ENCODE results near the gene RPRD2. TPM values are rescaled to one million over a fixed set of nuclear protein-coding genes. Genes with fewer than 3 reads are reported as not detected.

RPRD2 gene
- total and polyA plus RNA-seq, 9 of the 15 experiments (the other 6 are each of a cell fraction or from before 2014, with no cell fraction given), result 1.5 to 21.6 (median 7.7) TPM

GRCh38 chr1:150477320-150477719 lies 113.4 kb downstream of the RPRD2 start:
- Histone ChIP-seq H3K4me1 (replicated peaks in 1 of 2; ENCODE audit: control insufficient read depth in 2 of 2, insufficient read depth in 2 of 2, low read length in 2 of 2) (peaks cover 4 to 24% of the 10 kb centered on the region in 2 experiments), H3K4me3 (no peak overlapping the region), H3K9me3 (replicated peaks; ENCODE audit: control insufficient read depth, insufficient read depth, low read depth, low read length) (no peaks in the 10 kb centered on the region), H3K9ac (ENCODE audit: insufficient read depth in 1 of 2, low read depth in 2 of 2, low read length in 2 of 2) (peak overlapping the region in 1 of 2 experiments; percentile 33; a peak in 1 of 4 replicates), H3K79me2 (ENCODE audit: control insufficient read depth, insufficient read depth, low read length) (no peaks in the 10 kb centered on the region), H4K20me1 (replicated peaks; ENCODE audit: control insufficient read depth, insufficient read depth, low read length) (no peaks in the 10 kb centered on the region), H3K27me3 (ENCODE audit: control insufficient read depth in 2 of 2, insufficient read depth in 2 of 2, low read length in 2 of 2) (no peaks in the 10 kb centered on the region), H2AFZ (ENCODE audit: low read depth, low read length) (no peak overlapping the region), H3K36me3 (ENCODE audit: control insufficient read depth, insufficient read depth, low read length) (peaks cover 14% of the 10 kb centered on the region; the same call in 1 of the 3 replicates), H3K9me1 (ENCODE audit: control insufficient read depth, insufficient read depth, low read length) (no peaks in the 10 kb centered on the region), H3K4me2 (ENCODE audit: insufficient read depth, low read length) (no peak overlapping the region), H3K27ac (ENCODE audit: extremely low read depth, low read depth, low read length) (0 out of 3 replicates have a peak overlapping the region, but pooled peaks have one; percentile 5)
- ChIA-PET POLR2A (interaction anchor here (0.6 to 0.7 kb wide), 4 partner anchors 87 to 1119 kb away, joined by 3 to 6 read pairs (median 4); no protein-coding TSS in a partner anchor), CTCF (ENCODE audit: low intra/inter-chr PET ratio) (no interaction called here)
- WGBS (ENCODE audit: insufficient coverage, low coverage, missing lambda C conversion rate), result 50% methylated on average over 1 of the region's 1 CpG
- intact Hi-C loops (cut with micrococcal nuclease) (no loop called here), in situ Hi-C loops (cut with MboI) (no loop called here)
- ATAC-seq, result peak; percentile 64
- no TSS peak for BruUV-seq (replicated peaks)
- TF ChIP-seq SPI1 (IDR thresholded peaks at IDR 0.05; ENCODE audit: borderline replicate concordance, low read depth, low read length) (0 out of 2 replicates have a peak, but pooled peaks have one; percentile 11), FOXK2 (conservative IDR thresholded peaks at IDR 0.05 in 1 of 2, IDR thresholded peaks at IDR 0.05 in 1 of 2; ENCODE audit: low read depth in 2 of 2) (no peak)
- TF ChIP-seq, protein P1, sequence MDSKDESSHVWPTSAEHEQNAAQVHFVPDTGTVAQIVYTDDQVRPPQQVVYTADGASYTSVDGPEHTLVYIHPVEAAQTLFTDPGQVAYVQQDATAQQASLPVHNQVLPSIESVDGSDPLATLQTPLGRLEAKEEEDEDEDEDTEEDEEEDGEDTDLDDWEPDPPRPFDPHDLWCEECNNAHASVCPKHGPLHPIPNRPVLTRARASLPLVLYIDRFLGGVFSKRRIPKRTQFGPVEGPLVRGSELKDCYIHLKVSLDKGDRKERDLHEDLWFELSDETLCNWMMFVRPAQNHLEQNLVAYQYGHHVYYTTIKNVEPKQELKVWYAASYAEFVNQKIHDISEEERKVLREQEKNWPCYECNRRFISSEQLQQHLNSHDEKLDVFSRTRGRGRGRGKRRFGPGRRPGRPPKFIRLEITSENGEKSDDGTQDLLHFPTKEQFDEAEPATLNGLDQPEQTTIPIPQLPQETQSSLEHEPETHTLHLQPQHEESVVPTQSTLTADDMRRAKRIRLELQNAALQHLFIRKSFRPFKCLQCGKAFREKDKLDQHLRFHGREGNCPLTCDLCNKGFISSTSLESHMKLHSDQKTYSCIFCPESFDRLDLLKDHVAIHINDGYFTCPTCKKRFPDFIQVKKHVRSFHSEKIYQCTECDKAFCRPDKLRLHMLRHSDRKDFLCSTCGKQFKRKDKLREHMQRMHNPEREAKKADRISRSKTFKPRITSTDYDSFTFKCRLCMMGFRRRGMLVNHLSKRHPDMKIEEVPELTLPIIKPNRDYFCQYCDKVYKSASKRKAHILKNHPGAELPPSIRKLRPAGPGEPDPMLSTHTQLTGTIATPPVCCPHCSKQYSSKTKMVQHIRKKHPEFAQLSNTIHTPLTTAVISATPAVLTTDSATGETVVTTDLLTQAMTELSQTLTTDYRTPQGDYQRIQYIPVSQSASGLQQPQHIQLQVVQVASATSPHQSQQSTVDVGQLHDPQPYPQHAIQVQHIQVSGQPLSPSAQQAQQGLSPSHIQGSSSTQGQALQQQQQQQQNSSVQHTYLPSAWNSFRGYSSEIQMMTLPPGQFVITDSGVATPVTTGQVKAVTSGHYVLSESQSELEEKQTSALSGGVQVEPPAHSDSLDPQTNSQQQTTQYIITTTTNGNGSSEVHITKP (IDR thresholded peaks at IDR 0.05; ENCODE audit: partially characterized antibody), result peak; percentile 23
- no peak for FAIRE-seq
- no peak for DNase-seq (ENCODE audit: extremely low read depth in 1 of 4, low spot score in 3 of 4)
